T follicular helper cell (primary cell): ENCODE measurements around the gene HRAS.

Experiments used
- DNase-seq: peaks from one replicate; pipeline ENCODE4 v3.0.0-alpha.2; 2020; ENCODE audit warnings: low read depth

The HRAS gene

DNA sequence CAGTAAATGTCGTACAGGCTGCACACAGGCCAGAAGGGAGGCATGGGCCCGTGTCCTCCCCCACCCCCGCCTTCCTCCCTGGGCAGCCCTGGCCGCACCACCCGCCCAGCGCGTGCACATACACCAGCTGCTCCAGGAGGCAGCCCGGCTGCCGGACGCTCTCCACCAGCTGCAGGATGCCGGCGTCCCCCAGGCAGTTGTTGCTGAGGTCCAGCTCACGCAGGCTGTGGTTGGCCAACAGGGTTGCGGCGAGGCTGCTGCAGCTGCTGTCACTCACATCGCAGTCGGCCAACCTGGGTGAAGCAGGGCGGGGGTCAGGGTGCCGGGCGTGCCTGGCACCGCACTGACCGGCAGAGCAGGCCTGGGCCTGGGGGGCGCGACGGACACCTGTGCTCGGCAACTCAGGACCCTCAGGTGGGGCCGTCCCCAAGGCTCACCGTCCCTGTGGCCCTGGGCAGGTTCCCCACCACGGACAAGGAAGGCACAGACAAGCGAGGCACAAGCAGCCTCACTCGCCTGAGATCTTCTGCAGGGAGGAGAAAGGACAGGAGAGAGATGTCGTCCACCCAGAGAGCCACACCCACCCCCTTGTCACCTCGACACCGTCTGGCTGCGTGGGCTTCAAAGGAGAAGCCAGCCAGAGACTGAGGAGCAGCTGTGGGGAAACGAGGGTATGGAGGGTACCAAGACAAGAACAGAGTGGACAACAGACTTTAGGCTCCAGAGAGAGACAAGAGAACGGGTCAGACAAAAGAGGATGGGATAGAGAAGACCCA lies 40.4 kb downstream of the HRAS start:
- no peak for DNase-seq

- DNase-seq, result no peak
These were observed 42.7 kb downstream of the HRAS start for GRCh38 chr11:492427-493226.

DNA sequence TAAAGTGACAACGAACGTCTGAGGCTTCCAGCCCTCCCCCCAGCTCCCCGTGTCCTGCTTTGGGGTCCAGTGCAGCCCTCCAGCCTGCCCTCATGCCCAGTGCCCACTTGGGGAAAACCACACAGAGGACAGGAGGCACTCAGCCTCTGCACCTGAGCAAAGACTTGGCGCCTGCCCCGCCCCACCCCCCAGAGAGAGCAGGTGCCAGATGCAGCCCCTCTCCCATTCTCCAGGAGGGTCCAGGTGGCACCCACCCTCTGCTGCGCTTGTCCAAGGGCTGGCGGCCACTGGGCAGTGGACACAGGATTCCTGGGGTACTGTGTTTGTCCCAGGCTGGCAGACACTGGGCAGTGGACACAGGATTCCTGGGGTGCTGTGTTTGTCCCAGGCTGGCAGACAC lies 44.0 kb downstream of the HRAS start:
- no peak for DNase-seq

DNA sequence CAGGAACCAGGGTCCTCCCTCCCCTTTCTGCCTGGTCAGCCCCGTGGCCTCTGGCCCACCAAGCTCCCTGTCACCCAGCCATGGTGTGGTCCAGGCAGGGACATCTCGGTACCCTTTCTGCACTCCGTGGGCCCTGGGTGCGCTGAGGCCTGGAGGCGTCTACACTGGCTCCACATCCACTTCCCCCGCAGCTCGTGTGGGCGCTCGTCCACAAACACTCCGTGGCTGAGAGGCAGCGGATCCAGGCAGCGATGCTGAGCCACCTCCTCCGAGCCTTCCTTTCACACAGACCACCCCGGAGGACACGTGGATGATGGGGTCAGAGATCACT lies 44.5 kb downstream of the HRAS start:
- DNase-seq, result no peak

- DNase-seq, result no peak
These were observed 45.0 kb downstream of the HRAS start for GRCh38 chr11:490186-490929.

- DNase-seq, result no peak
These were observed 45.7 kb downstream of the HRAS start for GRCh38 chr11:489610-490185.

GRCh38 chr11:488992-489391 lies 46.4 kb downstream of the HRAS start:
- DNase-seq, result no peak

DNA sequence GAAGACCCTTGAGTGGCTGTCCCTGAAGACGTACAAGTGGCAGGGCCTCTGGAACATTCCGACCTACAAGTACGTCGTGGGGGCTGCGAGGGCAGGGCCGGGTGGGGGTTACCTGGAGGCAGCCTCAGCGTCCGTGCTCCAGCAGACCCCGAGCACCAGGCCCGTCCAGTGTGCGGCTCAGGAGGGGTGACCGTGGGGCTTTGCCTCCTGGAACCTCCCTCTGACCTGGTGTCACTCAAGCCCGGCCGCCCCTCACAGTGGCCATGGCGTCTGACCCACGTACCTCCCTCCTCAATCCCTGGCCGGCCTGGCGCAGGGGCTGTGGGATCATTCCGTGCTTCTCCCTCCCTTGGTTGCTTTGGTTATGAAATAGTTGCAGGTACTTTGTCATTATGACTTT lies 46.8 kb downstream of the HRAS start:
- DNase-seq, result no peak

DNA sequence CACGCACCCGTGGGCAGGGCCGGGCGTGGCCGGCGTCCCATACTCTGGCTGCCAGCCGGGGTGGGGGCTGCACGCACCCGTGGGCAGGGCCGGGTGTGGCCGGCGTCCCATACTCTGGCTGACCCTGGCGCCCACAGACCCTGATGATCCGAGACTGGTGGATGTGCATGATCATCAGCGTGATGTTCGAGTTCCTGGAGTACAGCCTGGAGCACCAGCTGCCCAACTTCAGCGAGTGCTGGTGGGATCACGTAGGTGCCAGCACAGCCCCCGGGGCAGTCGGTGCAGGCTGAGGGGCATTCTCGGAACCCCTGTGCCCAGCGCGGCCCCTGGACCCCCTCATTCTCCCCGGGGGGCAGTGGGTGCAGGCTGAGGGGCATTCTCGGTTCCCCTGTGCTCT lies 47.3 kb downstream of the HRAS start:
- DNase-seq, result no peak

GRCh38 chr11:487571-488021 lies 47.8 kb downstream of the HRAS start:
- no peak for DNase-seq

DNA sequence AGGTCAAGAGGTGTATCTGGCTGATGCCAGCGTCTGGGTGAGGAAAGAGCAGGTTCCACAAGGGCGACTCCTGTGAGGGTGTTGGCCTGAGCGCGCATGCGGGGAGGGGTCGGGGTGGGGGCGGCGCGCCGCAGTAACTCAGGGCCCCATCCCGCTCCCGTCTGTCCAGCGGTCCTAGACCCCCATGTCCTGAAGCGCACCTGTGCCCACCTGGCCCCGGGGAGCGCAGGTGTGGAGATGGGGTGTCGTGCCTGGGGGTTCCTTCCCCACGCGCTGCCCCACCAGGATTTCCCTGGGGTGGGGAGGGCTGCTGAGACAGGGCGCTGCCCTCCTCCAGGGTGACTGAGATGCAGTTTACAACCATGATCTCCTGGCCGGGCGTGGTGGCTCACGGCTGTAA lies 49.2 kb downstream of the HRAS start:
- no peak for DNase-seq

- DNase-seq, result no peak
These were observed 50.8 kb downstream of the HRAS start for GRCh38 chr11:484616-485015.
